GM11168 (cell line): Measurements from ENCODE around the gene UBE2E1.

Experiments
- in situ Hi-C: fragments of 300-500 bp; cut with MboI; formaldehyde crosslinking; loops from one replicate; pipeline ENCODE4 v1.12.0; 2022; ENCODE audit warnings: low sequenced_read_pairs; ENCODE audit not compliant: unreplicated experiment

Gene UBE2E1

GRCh38 chr3:23805633-23806533 lies at the start of gene UBE2E1:
TSS of gene UBE2E1 (plus strand) at chr3:23805955. CDS start at chr3:23807270, 1,315 bp downstream.
- in situ Hi-C loops, result no loop called here

GRCh38 chr3:23756206-23756840 lies 49.4 kb upstream of the UBE2E1 start:
- in situ Hi-C loops, result no loop called here

GRCh38 chr3:23758253-23758838 lies 47.4 kb upstream of the UBE2E1 start:
- in situ Hi-C loops, result no loop called here

GRCh38 chr3:23760325-23760724 lies 45.4 kb upstream of the UBE2E1 start:
- in situ Hi-C loops, result no loop called here

GRCh38 chr3:23760871-23761373 lies 44.8 kb upstream of the UBE2E1 start:
- in situ Hi-C loops, result no loop called here

GRCh38 chr3:23761440-23761896 lies 44.3 kb upstream of the UBE2E1 start:
- in situ Hi-C loops, result no loop called here

GRCh38 chr3:23762214-23762613 lies 43.5 kb upstream of the UBE2E1 start:
- in situ Hi-C loops, result no loop called here

GRCh38 chr3:23762759-23763477 lies 42.8 kb upstream of the UBE2E1 start:
- in situ Hi-C loops, result no loop called here

- in situ Hi-C loops, result no loop called here
Observed at GRCh38 chr3:23764407-23764806, 41.3 kb upstream of the UBE2E1 start.

GRCh38 chr3:23767546-23767945 lies 38.2 kb upstream of the UBE2E1 start:
- in situ Hi-C loops, result no loop called here

GRCh38 chr3:23775254-23775909 lies 30.4 kb upstream of the UBE2E1 start:
- in situ Hi-C loops, result no loop called here

GRCh38 chr3:23776352-23776891 lies 29.3 kb upstream of the UBE2E1 start:
- in situ Hi-C loops, result no loop called here

- in situ Hi-C loops, result no loop called here
Observed at GRCh38 chr3:23778446-23778845, 27.3 kb upstream of the UBE2E1 start.

GRCh38 chr3:23779841-23780240 lies 25.9 kb upstream of the UBE2E1 start:
- in situ Hi-C loops, result no loop called here

GRCh38 chr3:23781051-23781450 lies 24.7 kb upstream of the UBE2E1 start:
- in situ Hi-C loops, result no loop called here

GRCh38 chr3:23781871-23782270 lies 23.9 kb upstream of the UBE2E1 start:
- in situ Hi-C loops, result no loop called here

- in situ Hi-C loops, result no loop called here
Observed at GRCh38 chr3:23785097-23785645, 20.6 kb upstream of the UBE2E1 start.

- in situ Hi-C loops, result no loop called here
Observed at GRCh38 chr3:23785882-23786281, 19.9 kb upstream of the UBE2E1 start.

- in situ Hi-C loops, result no loop called here
Observed at GRCh38 chr3:23791678-23792077, 14.1 kb upstream of the UBE2E1 start.
